ENCODE results near the gene CD160. TPM values are rescaled to one million over a fixed set of nuclear protein-coding genes. Genes with fewer than 3 reads are reported as not detected.

CD160 gene
- total and polyA plus RNA-seq, 10 of the 15 experiments (the other 5 are each of a cell fraction or from before 2014, with no cell fraction given): 0.06 to 1.1 (median 0.26) TPM; not detected in 5

DNA sequence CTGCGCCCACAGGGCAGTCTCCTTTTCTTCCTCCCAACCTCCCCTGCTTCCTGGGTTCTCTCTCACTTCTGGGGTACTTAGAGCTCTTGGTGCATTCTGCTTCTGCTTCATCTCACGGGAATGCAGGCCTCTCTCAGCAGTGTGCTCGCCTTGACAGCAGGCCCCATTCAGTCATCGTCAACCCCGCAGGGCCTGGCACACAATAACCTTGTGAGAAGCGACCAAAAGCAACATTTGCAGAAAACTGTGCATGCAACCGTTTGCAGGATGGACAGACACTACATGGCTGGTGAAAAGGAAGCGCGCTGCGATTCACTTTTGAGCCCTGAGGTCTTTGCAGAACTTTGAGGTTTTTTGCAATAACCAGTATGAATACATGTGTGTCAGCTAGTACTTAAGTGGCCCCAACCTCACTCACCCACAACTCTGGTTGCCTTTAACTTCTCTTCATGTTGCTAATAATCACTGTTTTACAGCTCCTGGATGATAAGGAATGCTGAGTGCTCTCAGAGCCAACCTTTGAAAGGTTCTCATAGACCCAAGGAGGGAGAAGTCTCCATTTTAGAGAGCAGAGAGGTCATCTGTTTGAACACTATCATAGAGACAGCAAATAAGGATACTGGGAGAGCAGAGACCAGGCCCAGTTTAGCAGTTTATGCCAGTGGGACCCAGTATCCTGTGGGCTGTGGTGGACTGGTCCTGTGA, 2.5 kb upstream of the CD160 start:
- Histone ChIP-seq H3K27ac (ENCODE audit: control insufficient read depth, insufficient read depth) (no peak overlapping the region), H4K20me1 (ENCODE audit: control insufficient read depth, insufficient read depth) (no peaks in the 10 kb centered on the region), H3K9me3 (replicated peaks; ENCODE audit: control insufficient read depth, insufficient read depth, low read length) (no peaks in the 10 kb centered on the region), H3K27me3 (replicated peaks in 1 of 2; ENCODE audit: control insufficient read depth in 2 of 2, insufficient read depth in 2 of 2, low read length in 1 of 2) (no peaks in the 10 kb centered on the region), H3K4me2 (ENCODE audit: control insufficient read depth, insufficient read depth) (no peak overlapping the region), H3K4me3 (no peak overlapping the region), H3K4me1 (ENCODE audit: control insufficient read depth, insufficient read depth, low read length) (peaks cover 16% of the 10 kb centered on the region), H3K36me3 (ENCODE audit: control insufficient read depth in 2 of 2, insufficient read depth in 2 of 2, low read length in 1 of 2) (no peaks in the 10 kb centered on the region), H3K9ac (ENCODE audit: control insufficient read depth, insufficient read depth, low read length) (no peak overlapping the region), H2AFZ (ENCODE audit: control insufficient read depth, low read depth, low read length) (no peak overlapping the region), H3K79me2 (ENCODE audit: control insufficient read depth, insufficient read depth, low read length) (no peaks in the 10 kb centered on the region)
- ATAC-seq (no peak), FAIRE-seq (no peak), DNase-seq (ENCODE audit: low read depth, low spot score) (no peak)
- RAD21 ChIA-PET (ENCODE audit: unreplicated experiment): no interaction called here
- POLR2A ChIA-PET: no interaction called here
- intact Hi-C loops (cut with micrococcal nuclease; ENCODE audit: unreplicated experiment): no loop called here
- CTCF ChIA-PET: interaction anchor here (0.8 kb wide), 1 partner anchor 20 kb away, joined by 3 read pairs; no protein-coding TSS in a partner anchor
- no TSS peak for BruUV-seq (replicated peaks)
- in situ Hi-C loops (cut with MboI): no loop called here
- WGBS (ENCODE audit: insufficient coverage, insufficient replicate concordance, low lambda C conversion rate, missing lambda C conversion rate): 73% methylated on average over 10 of the region's 10 CpGs
- SMC1A ChIA-PET (ENCODE audit: uncharacterized antibody, unreplicated experiment): interaction anchor here (0.6 kb wide), 1 partner anchor 117 kb away, joined by 4 read pairs; no protein-coding TSS in a partner anchor
- TF ChIP-seq E4F1 (IDR thresholded peaks at IDR 0.05; ENCODE audit: borderline replicate concordance, partially characterized antibody): no peak
- TF ChIP-seq ZNF274 (IDR thresholded peaks at IDR 0.05; ENCODE audit: insufficient read depth, insufficient read length): no peak
- TF ChIP-seq, protein P1, sequence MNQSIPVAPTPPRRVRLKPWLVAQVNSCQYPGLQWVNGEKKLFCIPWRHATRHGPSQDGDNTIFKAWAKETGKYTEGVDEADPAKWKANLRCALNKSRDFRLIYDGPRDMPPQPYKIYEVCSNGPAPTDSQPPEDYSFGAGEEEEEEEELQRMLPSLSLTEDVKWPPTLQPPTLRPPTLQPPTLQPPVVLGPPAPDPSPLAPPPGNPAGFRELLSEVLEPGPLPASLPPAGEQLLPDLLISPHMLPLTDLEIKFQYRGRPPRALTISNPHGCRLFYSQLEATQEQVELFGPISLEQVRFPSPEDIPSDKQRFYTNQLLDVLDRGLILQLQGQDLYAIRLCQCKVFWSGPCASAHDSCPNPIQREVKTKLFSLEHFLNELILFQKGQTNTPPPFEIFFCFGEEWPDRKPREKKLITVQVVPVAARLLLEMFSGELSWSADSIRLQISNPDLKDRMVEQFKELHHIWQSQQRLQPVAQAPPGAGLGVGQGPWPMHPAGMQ (IDR thresholded peaks at IDR 0.05; ENCODE audit: borderline replicate concordance): no peak
- TF ChIP-seq, protein P2, sequence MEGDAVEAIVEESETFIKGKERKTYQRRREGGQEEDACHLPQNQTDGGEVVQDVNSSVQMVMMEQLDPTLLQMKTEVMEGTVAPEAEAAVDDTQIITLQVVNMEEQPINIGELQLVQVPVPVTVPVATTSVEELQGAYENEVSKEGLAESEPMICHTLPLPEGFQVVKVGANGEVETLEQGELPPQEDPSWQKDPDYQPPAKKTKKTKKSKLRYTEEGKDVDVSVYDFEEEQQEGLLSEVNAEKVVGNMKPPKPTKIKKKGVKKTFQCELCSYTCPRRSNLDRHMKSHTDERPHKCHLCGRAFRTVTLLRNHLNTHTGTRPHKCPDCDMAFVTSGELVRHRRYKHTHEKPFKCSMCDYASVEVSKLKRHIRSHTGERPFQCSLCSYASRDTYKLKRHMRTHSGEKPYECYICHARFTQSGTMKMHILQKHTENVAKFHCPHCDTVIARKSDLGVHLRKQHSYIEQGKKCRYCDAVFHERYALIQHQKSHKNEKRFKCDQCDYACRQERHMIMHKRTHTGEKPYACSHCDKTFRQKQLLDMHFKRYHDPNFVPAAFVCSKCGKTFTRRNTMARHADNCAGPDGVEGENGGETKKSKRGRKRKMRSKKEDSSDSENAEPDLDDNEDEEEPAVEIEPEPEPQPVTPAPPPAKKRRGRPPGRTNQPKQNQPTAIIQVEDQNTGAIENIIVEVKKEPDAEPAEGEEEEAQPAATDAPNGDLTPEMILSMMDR (IDR thresholded peaks at IDR 0.05 in 2 of 3, conservative IDR thresholded peaks at IDR 0.05 in 1 of 3; ENCODE audit: control insufficient read depth in 2 of 3, extremely low read depth in 1 of 3, insufficient read depth in 1 of 3, low read depth in 3 of 3, low read length in 3 of 3): no peak
- no peak for TF ChIP-seq SP1 (IDR thresholded peaks at IDR 0.05; ENCODE audit: low read depth, low read length)
- no peak for TF ChIP-seq ELK1 (IDR thresholded peaks at IDR 0.05; ENCODE audit: low read depth, low read length)
- TF ChIP-seq SMAD1 (IDR thresholded peaks at IDR 0.05; ENCODE audit: low read depth, partially characterized antibody): no peak
- no peak for TF ChIP-seq EZH2 (IDR thresholded peaks at IDR 0.05; ENCODE audit: borderline replicate concordance, control insufficient read depth, low read depth, low read length)
- no peak for TF ChIP-seq CBFB (IDR thresholded peaks at IDR 0.05; ENCODE audit: low read depth)
- TF ChIP-seq, protein P3, sequence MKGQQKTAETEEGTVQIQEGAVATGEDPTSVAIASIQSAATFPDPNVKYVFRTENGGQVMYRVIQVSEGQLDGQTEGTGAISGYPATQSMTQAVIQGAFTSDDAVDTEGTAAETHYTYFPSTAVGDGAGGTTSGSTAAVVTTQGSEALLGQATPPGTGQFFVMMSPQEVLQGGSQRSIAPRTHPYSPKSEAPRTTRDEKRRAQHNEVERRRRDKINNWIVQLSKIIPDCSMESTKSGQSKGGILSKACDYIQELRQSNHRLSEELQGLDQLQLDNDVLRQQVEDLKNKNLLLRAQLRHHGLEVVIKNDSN (IDR thresholded peaks at IDR 0.05; ENCODE audit: borderline replicate concordance, extremely low read length, insufficient read depth, low read depth, low read length): no peak
- no peak for TF ChIP-seq KDM1A (IDR thresholded peaks at IDR 0.05; ENCODE audit: borderline replicate concordance)
- no peak for TF ChIP-seq NBN (IDR thresholded peaks at IDR 0.05)
- TF ChIP-seq HSF1 (IDR thresholded peaks at IDR 0.05; ENCODE audit: low read depth, low read length): no peak

Measured in GM12878 (cell line).